Chondrocyte (in vitro differentiated cells): ENCODE results near the gene TMPRSS9. TPM values are rescaled to one million over a fixed set of nuclear protein-coding genes. Genes with fewer than 3 reads are reported as not detected.
A peak's percentile ranks its signal among the peaks of the same experiment; 100 is the strongest.
"Not testable (repeated sequence)": the region's sequence is repeated elsewhere in the genome, so short reads cannot be mapped to it uniquely, and the experiment has no call there.

Source experiments
- DNase-seq: peaks from one replicate; pipeline ENCODE4 v3.0.0; 2021; ENCODE audit warnings: mixed read lengths, low spot score
- H3K27ac Mint-ChIP-seq: one replicate; pipeline ENCODE4 v1.8.0; 2021; ENCODE audit warnings: mild to moderate bottlenecking, moderate library complexity, mixed read lengths; ENCODE audit not compliant: unreplicated experiment
- H3K27me3 Mint-ChIP-seq: 2 replicates; pipeline ENCODE4 v1.8.0; 2021; ENCODE audit warnings: low read depth, mixed read lengths
- H3K36me3 Mint-ChIP-seq: 2 replicates; pipeline ENCODE4 v1.8.0; 2021; ENCODE audit warnings: low read depth, mixed read lengths
- H3K4me1 Mint-ChIP-seq: 2 replicates; pipeline ENCODE4 v1.8.0; 2021; ENCODE audit warnings: low read depth, mild to moderate bottlenecking, mixed read lengths
- H3K4me3 Mint-ChIP-seq: one replicate; pipeline ENCODE4 v1.8.0; 2021; ENCODE audit warnings: mild to moderate bottlenecking, moderate library complexity, mixed read lengths; ENCODE audit not compliant: unreplicated experiment
- H3K9me3 Mint-ChIP-seq: 2 replicates; pipeline ENCODE4 v1.8.0; 2021; ENCODE audit warnings: low read depth, mixed read lengths
- CTCF ChIP-seq: fragments of 200-600 bp; sonication (generic); IDR thresholded peaks from 2 replicates; pipeline ENCODE4 v1.5.0; 2021; ENCODE audit warnings: antibody characterized with exemption, mild to moderate bottlenecking, moderate library complexity
- microRNA-seq: library from miRNA; unstranded; fragments of <30 nt; microRNA quantifications from one replicate; pipeline ENCODE4 v1.2.0, GENCODE V29; 2020; ENCODE audit warnings: borderline number of aligned reads
- total RNA-seq: library from RNA; stranded (reverse); gene quantifications from 3 replicates; pipeline ENCODE4 v1.2.1, GENCODE V29; 2021

The TMPRSS9 gene
- total RNA-seq, 1 donor from 2014 or later, result 0.15 TPM

GRCh38 chr19:2468596-2468995, 108.5 kb downstream of the TMPRSS9 start:
- no peak for DNase-seq
- no peak for TF ChIP-seq CTCF
- peaks cover 30% of the 10 kb centered on the region for H3K4me1 Mint-ChIP-seq
- no peak overlapping the region for H3K27ac Mint-ChIP-seq
- H3K9me3 Mint-ChIP-seq, result no peaks in the 10 kb centered on the region
- no peak overlapping the region for H3K4me3 Mint-ChIP-seq
- no peaks in the 10 kb centered on the region for H3K36me3 Mint-ChIP-seq
- no peaks in the 10 kb centered on the region for H3K27me3 Mint-ChIP-seq

DNA sequence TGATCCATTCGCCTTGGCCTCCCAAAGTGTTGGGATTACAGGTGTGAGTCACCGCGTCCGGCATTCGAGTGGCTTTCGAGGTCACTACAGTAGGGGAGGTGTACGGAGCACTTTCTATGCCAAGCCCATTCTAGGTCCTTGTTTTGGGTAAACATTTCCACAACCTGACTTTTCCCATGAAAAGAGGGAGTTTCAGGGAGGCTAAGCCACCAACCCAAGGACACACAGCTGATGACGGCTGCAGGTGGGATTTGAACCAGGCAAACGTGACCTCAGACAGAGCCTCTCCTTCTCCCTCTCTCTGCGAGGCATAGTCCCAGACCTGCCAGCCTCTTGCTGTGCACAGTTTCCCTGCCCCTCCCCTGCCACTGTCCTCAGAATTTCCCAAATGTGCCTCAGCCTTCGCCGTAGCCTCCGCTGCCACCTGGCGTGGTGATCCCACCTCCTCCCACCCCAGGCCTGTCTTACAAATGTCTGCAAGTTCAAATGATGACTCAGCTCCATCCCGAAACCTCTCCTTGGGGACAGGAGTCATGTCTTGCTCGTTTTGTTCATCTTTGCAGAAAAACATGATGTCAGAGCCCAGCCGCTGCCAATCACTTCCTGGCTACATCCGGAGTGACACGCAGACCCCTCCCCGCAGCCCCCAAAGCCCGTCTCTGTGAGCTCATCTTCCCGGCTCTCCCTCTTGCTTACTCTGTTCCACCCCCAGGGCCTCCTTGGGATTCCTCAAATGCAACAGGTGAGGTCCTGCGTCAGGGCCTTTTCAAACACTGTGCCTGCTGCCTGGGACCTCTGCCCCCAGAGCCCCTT, 109.2 kb downstream of the TMPRSS9 start:
- Mint-ChIP-seq H3K4me3 (peak overlapping the region; percentile 5), H3K27ac (peak overlapping the region; percentile 87), H3K9me3 (no peaks in the 10 kb centered on the region), H3K36me3 (no peaks in the 10 kb centered on the region), H3K4me1 (peaks cover 37% of the 10 kb centered on the region), H3K27me3 (no peaks in the 10 kb centered on the region)
- no peak for DNase-seq
- TF ChIP-seq CTCF, result no peak

- Mint-ChIP-seq H3K4me1 (peaks cover 34% of the 10 kb centered on the region), H3K27ac (peak overlapping the region; percentile 87)
- not testable (repeated sequence) for H3K36me3 Mint-ChIP-seq, H3K4me3 Mint-ChIP-seq, DNase-seq, H3K27me3 Mint-ChIP-seq, H3K9me3 Mint-ChIP-seq
Observed at GRCh38 chr19:2469915-2470200, 109.8 kb downstream of the TMPRSS9 start.

GRCh38 chr19:2474232-2475017, 114.4 kb downstream of the TMPRSS9 start:
- peak overlapping the region; percentile 99 for H3K27ac Mint-ChIP-seq

GRCh38 chr19:2475018-2475701, 115.1 kb downstream of the TMPRSS9 start:
- peak; percentile 85 for DNase-seq
- Mint-ChIP-seq H3K36me3 (peaks cover 25% of the 10 kb centered on the region), H3K4me3 (peak overlapping the region; percentile 95), H3K4me1 (peaks cover 22% of the 10 kb centered on the region), H3K27ac (peak overlapping the region; percentile 99), H3K27me3 (no peaks in the 10 kb centered on the region), H3K9me3 (no peaks in the 10 kb centered on the region)
- no peak for TF ChIP-seq CTCF

More at GRCh38 chr19:2474232-2475017, 114.4 kb downstream of the TMPRSS9 start:
- Mint-ChIP-seq H3K4me1 (peaks cover 27% of the 10 kb centered on the region), H3K27me3 (no peaks in the 10 kb centered on the region), H3K9me3 (no peaks in the 10 kb centered on the region), H3K4me3 (peak overlapping the region; percentile 95), H3K36me3 (peaks cover 25% of the 10 kb centered on the region)
- DNase-seq, result peak; percentile 97
- peak; percentile 96 for TF ChIP-seq CTCF

Small RNA genes within 50 kb of the gene (microRNA-seq; reads per million reads assigned to microRNA genes)
- not detected for gene MIR7108

Other genes with a start within 250 kb of the TMPRSS9 start
- 139 to 157 TPM (median 144 TPM) in 3 replicates for gene AP3D1, start 208.7 kb upstream of the TMPRSS9 start, total RNA-seq
- gene DOT1L, start 196.3 kb upstream of the TMPRSS9 start, total RNA-seq, result 24.0 to 26.2 TPM (median 24.9 TPM) in 3 replicates
- 36.6 to 45.4 TPM (median 42.4 TPM) in 3 replicates for gene PLEKHJ1, start 123.9 kb upstream of the TMPRSS9 start, total RNA-seq
- gene SF3A2, start 123.4 kb upstream of the TMPRSS9 start, total RNA-seq, result 71.2 to 81.5 TPM (median 74.9 TPM) in 3 replicates
- 10.2 to 18.8 TPM (median 10.8 TPM) in 3 replicates for gene AMH, start 110.9 kb upstream of the TMPRSS9 start, total RNA-seq
- gene JSRP1, start 103.8 kb upstream of the TMPRSS9 start, total RNA-seq, result 0.42 to 0.51 TPM in 2 of 3 replicates, not detected in the other
- gene PEAK3, start 78.1 kb upstream of the TMPRSS9 start, total RNA-seq, result 0.31 to 0.50 TPM (median 0.38 TPM) in 3 replicates
- 0.15 to 0.48 TPM in 2 of 3 replicates, not detected in the other for gene LINGO3, start 52.1 kb upstream of the TMPRSS9 start, total RNA-seq
- 73.9 to 88.1 TPM (median 76.2 TPM) in 3 replicates for gene LSM7, start 31.7 kb upstream of the TMPRSS9 start, total RNA-seq
- 48.9 to 67.0 TPM (median 51.4 TPM) in 3 replicates for gene SPPL2B, start 31.6 kb upstream of the TMPRSS9 start, total RNA-seq
- 74.6 to 100 TPM (median 76.1 TPM) in 3 replicates for gene TIMM13, start 67.3 kb downstream of the TMPRSS9 start, total RNA-seq
- gene LMNB2, start 96.7 kb downstream of the TMPRSS9 start, total RNA-seq, result 35.5 to 56.0 TPM (median 36.6 TPM) in 3 replicates
- 177 to 258 TPM (median 181 TPM) in 3 replicates for gene GADD45B, start 115.9 kb downstream of the TMPRSS9 start, total RNA-seq